ENCODE measurements around the gene TRPV4. TPM values are rescaled to one million over a fixed set of nuclear protein-coding genes. Genes with fewer than 3 reads are reported as not detected.

TRPV4 gene
- total RNA-seq, 1 experiment from 2014 or later, result 0.44 TPM

- H3K4me1 ChIP-seq (ENCODE audit: control insufficient read depth, insufficient read depth, low read length), result no peaks in the 10 kb centered on the region
- TF ChIP-seq REST (IDR thresholded peaks at IDR 0.05; ENCODE audit: insufficient read depth in 1 of 2, low read depth in 2 of 2, low read length in 1 of 2) (no peak), TCF7L2 (IDR thresholded peaks at IDR 0.05; ENCODE audit: low read depth, low read length) (no peak), SIN3A (IDR thresholded peaks at IDR 0.05; ENCODE audit: borderline replicate concordance, insufficient read depth, low read depth, low read length) (no peak), POLR2AphosphoS5 (IDR thresholded peaks at IDR 0.05; ENCODE audit: low read depth, low read length) (no peak), CTCF (IDR thresholded peaks at IDR 0.05) (no peak)
- in situ Hi-C loops (cut with HindIII; ENCODE audit: low pct_unique_long_range_greater_than_20kb, low sequenced_read_pairs), result no loop called here
- no peak for DNase-seq (ENCODE audit: low read depth, low spot score)
- no peaks in the 10 kb centered on the region for H3K36me3 ChIP-seq (ENCODE audit: control insufficient read depth, insufficient read depth, low read length)
- no peak overlapping the region for H3K4me3 ChIP-seq (ENCODE audit: low read depth in 2 of 2, low read length in 2 of 2)
- BruUV-seq (replicated peaks), result no TSS peak
- POLR2A ChIA-PET, result interaction anchor here (0.6 kb wide), 1 partner anchor 15 kb away, joined by 3 read pairs; no protein-coding TSS in a partner anchor
- no peak for ATAC-seq
- no peaks in the 10 kb centered on the region for H3K9me3 ChIP-seq (ENCODE audit: control insufficient read depth, insufficient read depth, low read depth, low read length)
- CTCF ChIA-PET, result no interaction called here
- intact Hi-C loops (cut with micrococcal nuclease; ENCODE audit: unreplicated experiment), result no loop called here
- H3K27me3 ChIP-seq (ENCODE audit: control insufficient read depth, insufficient read depth, low read length), result no peaks in the 10 kb centered on the region
- no peak overlapping the region for H3K27ac ChIP-seq (ENCODE audit: low read length)
These were observed 89.2 kb downstream of the TRPV4 start for GRCh38 chr12:109744026-109744425.

- H3K36me3 ChIP-seq (ENCODE audit: control insufficient read depth, insufficient read depth, low read length), result no peaks in the 10 kb centered on the region
- intact Hi-C loops (cut with micrococcal nuclease; ENCODE audit: unreplicated experiment), result no loop called here
- ChIA-PET CTCF (no interaction called here), POLR2A (no interaction called here)
- no peak overlapping the region for H3K27ac ChIP-seq (ENCODE audit: low read length)
- no peak for TF ChIP-seq REST (IDR thresholded peaks at IDR 0.05; ENCODE audit: insufficient read depth in 1 of 2, low read depth in 2 of 2, low read length in 1 of 2)
- TF ChIP-seq SIN3A (IDR thresholded peaks at IDR 0.05; ENCODE audit: borderline replicate concordance, insufficient read depth, low read depth, low read length), result no peak
- no peak for TF ChIP-seq CTCF (IDR thresholded peaks at IDR 0.05)
- no peak for TF ChIP-seq POLR2AphosphoS5 (IDR thresholded peaks at IDR 0.05; ENCODE audit: low read depth, low read length)
- H3K27me3 ChIP-seq (ENCODE audit: control insufficient read depth, insufficient read depth, low read length), result no peaks in the 10 kb centered on the region
- no peaks in the 10 kb centered on the region for H3K9me3 ChIP-seq (ENCODE audit: control insufficient read depth, insufficient read depth, low read depth, low read length)
- H3K4me1 ChIP-seq (ENCODE audit: control insufficient read depth, insufficient read depth, low read length), result no peaks in the 10 kb centered on the region
- in situ Hi-C loops (cut with HindIII; ENCODE audit: low pct_unique_long_range_greater_than_20kb, low sequenced_read_pairs), result no loop called here
- no TSS peak for BruUV-seq (replicated peaks)
- DNase-seq (ENCODE audit: low read depth, low spot score) (no peak), ATAC-seq (no peak)
- no peak overlapping the region for H3K4me3 ChIP-seq (ENCODE audit: low read depth in 2 of 2, low read length in 2 of 2)
These were observed 89.9 kb downstream of the TRPV4 start for GRCh38 chr12:109743076-109743910.

Data from Panc1 (cell line).